Suprapubic skin (tissue), 4 donors: ENCODE data around the gene SERINC5. TPM values are rescaled to one million over a fixed set of nuclear protein-coding genes. Genes with fewer than 3 reads are reported as not detected.

Experiments used
- DNase-seq, 2 donors: peaks; one replicate each; pipeline ENCODE4 v3.0.0-alpha.2; 2019; ENCODE audit warnings: low spot score in 2 of 2
- H3K27ac ChIP-seq: fragments of 200-600 bp; sonication (generic); one replicate; pipeline ENCODE4 v1.5.1; 2019
- H3K27me3 ChIP-seq: fragments of 200-600 bp; sonication (generic); one replicate; pipeline ENCODE4 v1.5.1; 2019
- H3K36me3 ChIP-seq: fragments of 200-600 bp; sonication (generic); one replicate; pipeline ENCODE4 v1.5.1; 2019
- H3K4me1 ChIP-seq: fragments of 200-600 bp; sonication (generic); one replicate; pipeline ENCODE4 v1.5.1; 2019
- H3K4me3 ChIP-seq: fragments of 200-600 bp; sonication (generic); one replicate; pipeline ENCODE4 v1.5.1; 2019; ENCODE audit warnings: mild to moderate bottlenecking
- H3K9me3 ChIP-seq: fragments of 200-600 bp; sonication (generic); one replicate; pipeline ENCODE4 v1.5.1; 2019
- CTCF ChIP-seq, 2 donors: fragments of 200-600 bp in 1 of 2; fragments of 450-650 bp in 1 of 2; sonication (generic) in 1 of 2; IDR thresholded peaks; one replicate each; pipeline ENCODE4 v1.5.1; 2016 to 2019; ENCODE audit warnings: antibody characterized with exemption in 2 of 2, mild to moderate bottlenecking in 1 of 2, moderate library complexity in 1 of 2
- EP300 ChIP-seq: sonication (generic); formaldehyde crosslinking; IDR thresholded peaks from one replicate; pipeline ENCODE4 v1.6.1; 2017; ENCODE audit warnings: antibody characterized with exemption
- POLR2A ChIP-seq, 2 donors: fragments of 450-650 bp; IDR thresholded peaks; one replicate each; pipeline ENCODE4 v1.6.1; 2017; ENCODE audit warnings: antibody characterized with exemption in 2 of 2, mild to moderate bottlenecking in 2 of 2, moderate library complexity in 2 of 2
- POLR2AphosphoS5 ChIP-seq, 3 donors: sonication (generic); formaldehyde crosslinking; IDR thresholded peaks; one replicate each; pipeline ENCODE4 v1.6.1; 2017; ENCODE audit warnings: antibody characterized with exemption in 3 of 3
- WGBS: methylation state at CpG from one replicate; pipeline ENCODE4 v1.1.5; 2018; 5-methylcytosine and 5-hydroxymethylcytosine counted together
- total RNA-seq, 4 donors: library from RNA; depleted of rRNA; stranded (reverse); fragments of >200 nt; gene quantifications; one replicate each; pipeline ENCODE4 v1.1.0, GENCODE V29; 2016

The SERINC5 gene
- total RNA-seq, 4 donors from 2014 or later: 53.8 to 68.8 (median 62.5) TPM

- Histone ChIP-seq H3K27me3 (no peaks in the 10 kb centered on the region), H3K4me1 (no peaks in the 10 kb centered on the region), H3K4me3 (no peak overlapping the region), H3K27ac (no peak overlapping the region), H3K36me3 (no peaks in the 10 kb centered on the region), H3K9me3 (no peaks in the 10 kb centered on the region)
- TF ChIP-seq POLR2AphosphoS5 (IDR thresholded peaks at IDR 0.05) (no peak), POLR2A (IDR thresholded peaks at IDR 0.05) (no peak), EP300 (no peak), CTCF (IDR thresholded peaks at IDR 0.05) (no peak)
- DNase-seq: no peak
- WGBS: 44% methylated on average over 4 of the region's 4 CpGs
These were observed 186.5 kb downstream of the SERINC5 start for GRCh38 chr5:80069251-80069800.

GRCh38 chr5:80068775-80069174, 187.1 kb downstream of the SERINC5 start:
- no peak for DNase-seq
- Histone ChIP-seq H3K9me3 (no peaks in the 10 kb centered on the region), H3K27ac (no peak overlapping the region), H3K4me3 (no peak overlapping the region), H3K4me1 (no peaks in the 10 kb centered on the region), H3K36me3 (no peaks in the 10 kb centered on the region), H3K27me3 (no peaks in the 10 kb centered on the region)
- 87% methylated on average over 4 of the region's 4 CpGs for WGBS
- TF ChIP-seq CTCF (IDR thresholded peaks at IDR 0.05) (no peak), EP300 (no peak), POLR2A (IDR thresholded peaks at IDR 0.05) (no peak), POLR2AphosphoS5 (IDR thresholded peaks at IDR 0.05) (no peak)

- Histone ChIP-seq H3K4me3 (no peak overlapping the region), H3K36me3 (no peaks in the 10 kb centered on the region), H3K27ac (no peak overlapping the region), H3K27me3 (no peaks in the 10 kb centered on the region), H3K4me1 (no peaks in the 10 kb centered on the region), H3K9me3 (no peaks in the 10 kb centered on the region)
- no peak for TF ChIP-seq CTCF (IDR thresholded peaks at IDR 0.05)
- TF ChIP-seq EP300: no peak
- no peak for TF ChIP-seq POLR2A (IDR thresholded peaks at IDR 0.05)
- TF ChIP-seq POLR2AphosphoS5 (IDR thresholded peaks at IDR 0.05): no peak
- 88% methylated on average over 4 of the region's 5 CpGs for WGBS
- DNase-seq: no peak
These were observed 187.6 kb downstream of the SERINC5 start for GRCh38 chr5:80068246-80068636.

GRCh38 chr5:80067531-80068245, 188.2 kb downstream of the SERINC5 start:
- TF ChIP-seq EP300 (no peak), POLR2A (IDR thresholded peaks at IDR 0.05) (no peak), CTCF (IDR thresholded peaks at IDR 0.05) (no peak)
- DNase-seq: no peak
- 93% methylated on average over 8 of the region's 8 CpGs for WGBS
- Histone ChIP-seq H3K4me1 (no peaks in the 10 kb centered on the region), H3K9me3 (no peaks in the 10 kb centered on the region), H3K27ac (no peak overlapping the region), H3K4me3 (no peak overlapping the region), H3K36me3 (no peaks in the 10 kb centered on the region), H3K27me3 (no peaks in the 10 kb centered on the region)

- 77% methylated on average over 2 of the region's 2 CpGs for WGBS
- no peak for TF ChIP-seq EP300
- TF ChIP-seq POLR2AphosphoS5 (IDR thresholded peaks at IDR 0.05): no peak
- H3K27me3 ChIP-seq: no peaks in the 10 kb centered on the region
- DNase-seq: no peak
- H3K4me3 ChIP-seq: no peak overlapping the region
- no peaks in the 10 kb centered on the region for H3K4me1 ChIP-seq
- no peak overlapping the region for H3K27ac ChIP-seq
- no peaks in the 10 kb centered on the region for H3K36me3 ChIP-seq
- no peaks in the 10 kb centered on the region for H3K9me3 ChIP-seq
These were observed 188.8 kb downstream of the SERINC5 start for GRCh38 chr5:80067016-80067415.
